ENCODE data around the gene TPRA1.
"Not testable (repeated sequence)": the region's sequence is repeated elsewhere in the genome, so short reads cannot be mapped to it uniquely, and the experiment has no call there.

The TPRA1 gene

DNA sequence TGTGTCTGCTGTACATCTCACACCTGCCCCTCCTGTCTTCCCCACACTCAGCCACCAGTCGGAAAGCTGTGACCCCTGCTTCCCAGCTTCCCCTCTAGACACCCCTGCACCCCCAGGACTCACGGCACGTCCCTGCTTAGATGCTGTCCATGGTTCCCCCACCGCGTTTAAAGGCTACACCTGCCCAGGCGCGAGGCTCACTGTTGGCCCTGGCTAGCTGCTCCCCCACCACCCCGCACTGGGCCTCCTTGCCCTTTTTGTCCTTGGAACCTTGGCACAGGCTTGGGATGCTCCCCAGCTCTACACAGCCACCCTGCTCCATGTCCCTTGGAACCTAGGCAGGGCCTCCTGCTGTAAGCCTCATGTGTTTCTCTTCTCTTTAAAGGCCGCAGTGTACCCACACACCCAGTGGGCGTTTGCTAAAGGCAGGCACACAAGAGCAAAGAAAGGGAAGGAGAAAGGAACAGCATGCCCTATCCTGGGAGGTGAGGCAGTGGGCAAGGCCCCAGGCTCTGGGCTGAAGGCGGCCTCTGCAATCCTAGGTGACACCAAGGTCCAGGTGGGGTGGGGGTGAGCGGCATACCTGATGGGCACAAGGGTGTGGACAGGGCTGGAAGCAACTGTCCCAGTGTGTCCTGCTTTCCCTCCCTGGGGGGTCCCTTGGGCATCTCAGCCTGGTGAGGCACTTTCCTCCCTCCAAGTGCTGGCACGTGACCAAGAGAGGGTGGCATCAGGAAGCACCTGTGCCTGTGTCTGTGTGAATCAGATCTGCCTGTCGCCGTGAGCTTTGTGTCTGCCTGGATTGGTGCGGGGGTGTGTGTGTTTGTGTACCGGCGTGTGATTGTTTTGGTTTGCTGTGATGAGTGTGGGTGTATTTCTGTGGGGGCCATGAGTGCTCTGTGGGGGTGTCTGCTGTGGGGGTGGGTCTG, 54.4 kb downstream of the TPRA1 start:
- FAIRE-seq: no peak

DNA sequence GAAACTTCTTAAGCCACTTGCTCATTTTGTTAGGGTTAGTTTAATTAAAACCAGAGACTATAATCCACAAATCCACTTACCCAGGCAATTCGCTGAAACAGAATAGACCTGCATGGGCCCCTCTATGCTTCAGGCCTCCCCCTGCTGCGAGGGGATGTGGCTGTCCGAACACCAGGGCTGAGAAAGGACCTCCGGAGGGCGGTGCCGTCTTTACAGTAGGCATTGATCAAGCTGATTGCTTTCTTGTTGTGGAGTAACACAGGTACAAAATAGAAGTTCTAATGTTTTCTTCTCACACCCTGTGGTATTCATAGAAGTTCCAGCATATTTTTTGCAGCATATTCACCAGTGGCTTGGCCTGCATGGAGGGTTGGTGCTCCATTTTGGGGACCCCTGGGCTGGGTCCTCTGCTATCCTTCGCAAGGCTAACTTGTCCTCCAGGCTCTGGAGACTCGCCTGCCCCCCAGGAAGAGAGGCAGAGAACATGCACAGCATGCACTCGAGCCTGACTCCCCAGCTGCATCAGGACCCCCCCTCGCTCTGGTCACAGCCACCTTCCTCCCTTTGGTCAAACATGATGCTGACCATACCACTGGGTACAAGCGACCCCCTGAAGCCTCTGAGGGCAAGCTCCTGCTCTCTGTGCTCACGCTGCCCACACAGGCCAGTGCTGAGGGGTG, 55.3 kb downstream of the TPRA1 start:
- no peak for FAIRE-seq

DNA sequence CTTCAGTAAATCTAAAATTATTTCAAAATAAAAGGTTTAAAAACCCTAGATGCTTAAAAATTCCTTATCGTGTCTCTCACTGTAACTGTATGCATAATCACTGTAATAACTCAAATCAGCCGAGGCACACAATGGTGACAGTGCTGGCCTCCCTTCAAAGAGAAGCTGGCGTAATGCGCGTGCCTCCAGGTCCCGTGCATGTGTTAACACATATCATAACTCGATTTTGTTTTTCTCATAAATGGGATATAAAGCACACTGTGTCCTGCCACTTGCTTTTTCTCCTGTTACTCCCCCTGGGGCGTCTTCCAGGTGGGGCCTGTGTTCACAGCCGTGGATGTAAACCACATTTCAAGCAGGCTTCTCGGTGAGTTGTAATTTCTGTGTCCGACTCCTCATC, 56.0 kb downstream of the TPRA1 start:
- FAIRE-seq: no peak

DNA sequence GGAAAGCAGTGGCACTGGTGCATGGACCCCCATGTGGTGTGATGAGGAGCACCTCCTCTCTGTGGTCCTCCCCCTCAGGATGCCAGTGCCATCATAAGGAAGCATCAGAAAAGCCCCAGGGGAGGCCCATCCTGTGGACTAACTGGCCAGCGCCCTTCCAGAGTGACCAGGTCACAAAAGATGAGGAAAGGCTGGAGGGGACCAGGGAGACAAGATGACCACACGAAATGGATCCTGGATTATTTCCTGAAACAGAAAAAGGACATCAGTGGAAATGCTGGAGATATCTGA, 56.4 kb downstream of the TPRA1 start:
- FAIRE-seq: no peak

DNA sequence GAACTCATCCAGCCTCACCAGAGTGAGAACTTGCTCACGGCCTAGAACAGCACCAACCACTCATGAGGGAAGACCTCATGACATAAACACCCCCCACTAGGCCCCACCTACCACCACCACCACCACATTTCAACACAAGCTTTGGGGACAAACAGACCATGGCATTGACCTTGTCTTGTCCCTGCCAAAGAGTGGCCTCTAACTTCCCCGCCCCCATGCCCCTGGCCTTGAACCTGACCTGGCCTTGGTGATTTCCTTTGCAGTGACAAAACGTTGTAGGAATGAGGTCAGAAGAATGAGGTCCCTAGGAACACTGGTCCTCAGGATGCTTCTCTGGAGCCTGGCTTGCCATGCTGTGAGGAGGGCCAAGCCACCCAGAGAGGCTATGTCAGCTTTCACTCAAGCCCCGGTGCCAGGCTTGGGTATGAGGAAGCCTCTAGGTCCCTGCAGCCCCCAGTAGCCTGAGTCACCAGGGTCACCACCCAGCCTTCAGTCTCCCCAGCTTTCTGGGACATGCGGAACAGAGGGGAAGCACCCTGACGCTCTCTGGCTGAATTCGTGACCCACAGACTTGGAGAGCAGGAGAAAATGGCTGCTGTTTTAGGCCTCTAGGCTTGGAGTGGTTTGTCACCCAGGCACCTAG, 57.9 kb downstream of the TPRA1 start:
- FAIRE-seq: no peak

DNA sequence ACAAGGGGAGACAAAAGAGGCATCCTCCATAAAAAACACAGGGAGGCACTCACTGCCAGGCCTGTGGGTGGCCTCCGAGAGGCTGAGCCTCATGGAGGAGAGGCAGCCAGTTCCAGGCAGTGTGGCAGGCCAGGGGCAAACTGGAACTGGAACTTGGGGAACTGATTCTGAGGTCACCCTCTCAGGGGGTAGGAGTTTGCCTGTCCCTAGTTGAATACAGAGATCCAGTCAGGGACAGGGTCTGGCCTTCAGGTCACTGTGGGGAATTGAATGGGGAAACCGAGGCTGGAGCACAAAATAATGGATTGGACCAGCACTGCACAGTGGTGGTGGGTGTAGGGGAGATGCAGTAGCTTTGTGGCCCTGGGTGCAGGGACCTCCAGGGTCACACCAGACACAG, 58.7 kb downstream of the TPRA1 start:
- FAIRE-seq: no peak

DNA sequence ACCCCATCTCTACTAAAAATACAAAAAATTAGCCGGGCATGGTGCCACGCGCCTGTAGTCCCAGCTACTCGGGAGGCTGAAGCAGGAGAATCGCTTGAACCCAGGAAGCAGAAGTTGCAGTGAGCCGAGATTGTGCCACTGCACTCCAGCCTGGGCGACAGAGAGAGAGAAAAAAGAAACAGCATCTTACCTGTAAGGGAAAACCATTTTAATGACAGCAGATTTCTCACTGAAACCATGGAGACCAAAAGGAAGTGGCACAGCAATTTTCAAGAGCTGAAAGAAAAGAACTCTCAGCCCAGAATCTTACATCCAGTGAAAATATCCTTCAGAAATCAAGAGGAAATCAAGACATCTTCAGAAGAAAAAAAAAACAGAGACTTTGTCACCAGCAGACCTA, 59.7 kb downstream of the TPRA1 start:
- FAIRE-seq: not testable (repeated sequence)

DNA sequence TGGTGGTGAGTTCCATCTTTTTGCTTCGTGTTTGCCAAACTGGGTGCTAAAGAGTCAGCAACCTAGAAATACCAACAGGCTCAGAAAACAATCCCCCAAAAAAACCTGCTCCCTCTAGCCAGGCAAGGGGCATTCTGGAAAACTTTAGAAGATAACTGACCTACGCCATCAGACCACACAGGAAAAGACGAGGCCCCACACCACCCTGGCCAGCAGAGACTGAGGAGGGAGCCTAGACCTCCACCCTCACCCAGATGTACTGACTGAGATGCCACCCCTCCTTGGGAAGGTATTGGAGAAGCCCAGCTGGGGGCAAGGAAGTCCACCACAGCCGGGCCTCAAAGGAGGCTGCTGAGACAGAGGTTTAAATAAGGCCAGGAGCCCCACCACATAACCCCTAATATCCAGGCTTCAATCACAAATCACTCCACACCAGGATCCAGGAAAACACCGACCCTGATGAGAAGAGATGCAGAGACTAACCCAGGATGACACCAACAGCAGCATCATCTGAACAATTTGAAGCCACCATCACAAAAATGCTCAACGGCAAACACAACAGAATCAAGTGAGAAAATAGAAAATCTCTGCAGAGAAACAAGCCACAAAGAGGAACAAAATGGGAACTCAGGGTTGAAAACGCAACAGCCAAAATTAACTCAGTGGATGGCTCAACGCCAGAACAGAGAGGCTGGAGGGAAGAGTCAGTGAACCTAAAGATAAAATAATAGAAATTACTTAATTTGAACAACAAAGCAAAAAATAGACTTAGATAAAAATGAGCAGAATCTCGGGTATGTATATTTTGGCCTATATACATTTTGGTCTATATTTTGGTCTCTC, 61.0 kb downstream of the TPRA1 start:
- FAIRE-seq: no peak

DNA sequence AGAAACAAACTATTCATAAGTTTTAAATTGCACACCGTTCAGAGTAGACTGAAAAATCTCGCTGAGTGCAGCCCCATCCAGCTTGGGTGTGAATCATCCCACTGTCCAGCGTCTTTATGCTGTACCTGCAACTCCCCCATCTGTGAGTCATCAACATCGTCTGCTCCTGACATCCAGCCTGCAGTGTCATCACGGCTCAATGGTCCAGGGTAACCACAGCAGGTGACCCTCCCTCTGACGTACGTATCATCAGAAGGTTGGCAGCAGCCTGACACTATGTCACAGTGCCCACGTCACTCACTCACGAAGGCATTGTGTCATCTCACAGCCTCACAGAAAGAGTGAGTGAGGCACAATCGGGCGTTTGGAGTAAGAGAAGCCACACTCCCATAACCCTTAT, 65.2 kb downstream of the TPRA1 start:
- no peak for FAIRE-seq

DNA sequence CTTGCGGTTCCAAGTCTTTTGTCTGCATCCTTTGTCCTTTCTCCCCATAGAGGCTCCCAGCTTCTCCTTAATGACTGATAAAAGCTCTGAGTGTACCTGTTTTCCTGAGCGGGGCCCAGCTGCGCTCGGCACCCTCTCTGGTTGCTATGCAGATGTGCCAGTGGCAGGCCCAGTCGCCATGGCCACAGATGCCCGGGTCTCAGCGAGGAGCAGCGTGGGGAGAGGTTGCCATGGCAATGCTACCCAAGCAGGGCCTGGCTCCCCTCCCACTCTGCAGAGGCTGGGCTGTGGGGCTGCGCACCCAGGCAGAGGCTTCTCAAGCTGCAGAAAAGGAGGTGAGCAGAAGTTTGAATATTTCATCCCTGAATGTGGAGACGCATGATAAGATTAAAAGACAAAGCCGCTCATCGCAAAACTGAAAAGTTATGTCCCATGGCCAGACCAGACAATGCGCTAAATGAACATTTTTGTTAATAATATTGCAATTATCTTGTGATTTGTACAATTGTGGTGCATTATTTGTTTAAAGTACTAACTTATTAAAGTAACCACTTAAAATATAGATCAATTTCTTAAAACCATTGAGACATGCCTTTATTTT, 66.1 kb downstream of the TPRA1 start:
- peak; percentile 72 for FAIRE-seq
